GM18526 (cell line): ENCODE data around the gene SPAG4.

Experiments used
- POLR2A ChIP-seq: IDR thresholded peaks from 3 replicates; pipeline ENCODE4 v1.6.1; 2011; ENCODE audit not compliant: insufficient read length; ENCODE audit errors: extremely low read depth

The SPAG4 gene

GRCh38 chr20:35592339-35592974 is 23.2 kb upstream of the SPAG4 start:
- no peak for TF ChIP-seq POLR2A

- TF ChIP-seq POLR2A, result no peak
Measured at GRCh38 chr20:35595456-35595855, 20.2 kb upstream of the SPAG4 start.

GRCh38 chr20:35595901-35596300 is 19.7 kb upstream of the SPAG4 start:
- TF ChIP-seq POLR2A, result no peak

- no peak for TF ChIP-seq POLR2A
Measured at GRCh38 chr20:35597186-35597585, 18.4 kb upstream of the SPAG4 start.

GRCh38 chr20:35598476-35598875 is 17.2 kb upstream of the SPAG4 start:
- TF ChIP-seq POLR2A, result no peak

GRCh38 chr20:35598899-35599775 is 16.5 kb upstream of the SPAG4 start:
- no peak for TF ChIP-seq POLR2A

GRCh38 chr20:35599776-35600120 is 15.9 kb upstream of the SPAG4 start:
- no peak for TF ChIP-seq POLR2A

- no peak for TF ChIP-seq POLR2A
Measured at GRCh38 chr20:35600176-35600992, 15.2 kb upstream of the SPAG4 start.

- no peak for TF ChIP-seq POLR2A
Measured at GRCh38 chr20:35600993-35601973, 14.3 kb upstream of the SPAG4 start.

GRCh38 chr20:35601990-35602389 is 13.6 kb upstream of the SPAG4 start:
- TF ChIP-seq POLR2A, result no peak

GRCh38 chr20:35602851-35603495 is 12.7 kb upstream of the SPAG4 start:
- no peak for TF ChIP-seq POLR2A

GRCh38 chr20:35603695-35604448 is 11.8 kb upstream of the SPAG4 start:
- TF ChIP-seq POLR2A, result no peak

GRCh38 chr20:35604449-35604747 is 11.2 kb upstream of the SPAG4 start:
- TF ChIP-seq POLR2A, result no peak

- no peak for TF ChIP-seq POLR2A
Measured at GRCh38 chr20:35606127-35606526, 9.5 kb upstream of the SPAG4 start.
